Left ventricle myocardium inferior (tissue), 1 donor: ENCODE results near the gene VCL. TPM values are rescaled to one million over a fixed set of nuclear protein-coding genes. Genes with fewer than 3 reads are reported as not detected.
"Not testable (repeated sequence)": the region's sequence is repeated elsewhere in the genome, so short reads cannot be mapped to it uniquely, and the experiment has no call there.

Source experiments
- DNase-seq: peaks from one replicate; pipeline ENCODE4 v3.0.0-alpha.2; 2020
- H3K27ac ChIP-seq: fragments of 200-600 bp; replicated peaks from 2 replicates; pipeline ENCODE4 v1.8.0; 2021
- H3K27me3 ChIP-seq: fragments of 200-600 bp; 2 replicates; pipeline ENCODE4 v1.8.0; 2021; ENCODE audit warnings: low read depth
- H3K36me3 ChIP-seq: fragments of 200-600 bp; 2 replicates; pipeline ENCODE4 v1.8.0; 2021
- H3K4me1 ChIP-seq: fragments of 200-600 bp; 2 replicates; pipeline ENCODE4 v1.8.0; 2021
- H3K4me3 ChIP-seq: fragments of 200-600 bp; 2 replicates; pipeline ENCODE4 v1.8.0; 2021; ENCODE audit warnings: mild to moderate bottlenecking, moderate library complexity
- H3K9me3 ChIP-seq: fragments of 200-600 bp; replicated peaks from 2 replicates; pipeline ENCODE4 v1.8.0; 2021
- CTCF ChIP-seq: fragments of 200-600 bp; IDR thresholded peaks from 2 replicates; pipeline ENCODE4 v1.8.0; 2021; ENCODE audit warnings: antibody characterized with exemption, mild to moderate bottlenecking, borderline replicate concordance
- intact Hi-C: fragments of 100-400 bp; cut with micrococcal nuclease; formaldehyde crosslinking; loops from one replicate; pipeline ENCODE4 v1.11.0; 2022
- total RNA-seq: library from RNA; stranded (reverse); fragmentation: NEBNext Ultra II Directional; extraction: Animal tissue kit (Norgen Biotek cat#: 25700); gene quantifications from one replicate; pipeline ENCODE4 v1.2.1, GENCODE V29; 2021
- donor health status: DM: no; HTN: yes; CAD: no; lungs with severe emphysema.

Gene VCL
- total RNA-seq, 1 donor from 2014 or later: 227 TPM

- no peak for DNase-seq
- Histone ChIP-seq H3K36me3 (no peaks in the 10 kb centered on the region), H3K27me3 (no peaks in the 10 kb centered on the region), H3K4me1 (peaks cover 95% of the 10 kb centered on the region), H3K27ac (peak overlapping the region; percentile 85), H3K4me3 (peak overlapping the region; percentile 3), H3K9me3 (no peaks in the 10 kb centered on the region)
- no peak for TF ChIP-seq CTCF
- intact Hi-C loops: no loop called here
Observed at GRCh38 chr10:74055383-74056049, 57.6 kb downstream of the VCL start.

GRCh38 chr10:74056050-74056818, 58.3 kb downstream of the VCL start:
- no peak for DNase-seq

GRCh38 chr10:74058071-74058470, 60.2 kb downstream of the VCL start:
- peaks cover 85% of the 10 kb centered on the region for H3K4me1 ChIP-seq
- H3K36me3 ChIP-seq: peaks cover 9% of the 10 kb centered on the region
- peaks cover 5% of the 10 kb centered on the region for H3K9me3 ChIP-seq
- intact Hi-C loops: no loop called here
- H3K4me3 ChIP-seq: no peak overlapping the region
- H3K27ac ChIP-seq: peak overlapping the region; percentile 85
- TF ChIP-seq CTCF: no peak
- no peak for DNase-seq
- no peaks in the 10 kb centered on the region for H3K27me3 ChIP-seq

More at GRCh38 chr10:74056050-74056818, 58.3 kb downstream of the VCL start:
- H3K4me1 ChIP-seq: peaks cover 95% of the 10 kb centered on the region
- peak overlapping the region; percentile 3 for H3K4me3 ChIP-seq
- H3K9me3 ChIP-seq: no peaks in the 10 kb centered on the region
- intact Hi-C loops: no loop called here
- H3K27me3 ChIP-seq: no peaks in the 10 kb centered on the region
- H3K27ac ChIP-seq: peak overlapping the region; percentile 85
- H3K36me3 ChIP-seq: no peaks in the 10 kb centered on the region
- no peak for TF ChIP-seq CTCF

DNA sequence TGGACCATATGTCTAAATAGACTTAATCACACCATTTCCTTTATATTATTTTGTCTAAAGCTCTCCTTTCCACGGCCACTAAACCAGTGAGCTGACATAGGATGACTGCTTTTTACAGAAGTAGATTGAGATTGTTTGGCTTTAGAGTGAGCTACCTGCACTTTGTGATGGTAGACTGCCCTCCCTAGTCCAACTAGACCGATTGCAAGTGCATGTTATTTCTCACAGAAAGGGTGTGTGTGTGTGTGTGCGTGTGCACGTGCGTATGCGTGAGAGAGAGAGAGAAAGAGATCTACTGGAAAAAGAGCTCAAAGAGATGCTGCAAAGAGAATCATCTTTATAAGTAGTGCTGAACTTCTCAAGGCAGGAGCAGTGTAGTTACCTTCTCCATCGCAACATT, 60.7 kb downstream of the VCL start:
- peaks cover 15% of the 10 kb centered on the region for H3K36me3 ChIP-seq
- peaks cover 79% of the 10 kb centered on the region for H3K4me1 ChIP-seq
- H3K4me3 ChIP-seq: no peak overlapping the region
- peak overlapping the region; percentile 85 for H3K27ac ChIP-seq
- no peaks in the 10 kb centered on the region for H3K27me3 ChIP-seq
- peaks cover 11% of the 10 kb centered on the region for H3K9me3 ChIP-seq
- TF ChIP-seq CTCF: peak; percentile 9
- intact Hi-C loops: no loop called here
- no peak for DNase-seq

GRCh38 chr10:74061104-74061503, 63.2 kb downstream of the VCL start:
- Histone ChIP-seq H3K27me3 (no peaks in the 10 kb centered on the region), H3K9me3 (peaks cover 11% of the 10 kb centered on the region), H3K4me1 (peaks cover 55% of the 10 kb centered on the region), H3K36me3 (peaks cover 33% of the 10 kb centered on the region), H3K4me3 (no peak overlapping the region), H3K27ac (peak overlapping the region; percentile 85)
- no peak for DNase-seq
- intact Hi-C loops: no loop called here
- TF ChIP-seq CTCF: no peak

DNA sequence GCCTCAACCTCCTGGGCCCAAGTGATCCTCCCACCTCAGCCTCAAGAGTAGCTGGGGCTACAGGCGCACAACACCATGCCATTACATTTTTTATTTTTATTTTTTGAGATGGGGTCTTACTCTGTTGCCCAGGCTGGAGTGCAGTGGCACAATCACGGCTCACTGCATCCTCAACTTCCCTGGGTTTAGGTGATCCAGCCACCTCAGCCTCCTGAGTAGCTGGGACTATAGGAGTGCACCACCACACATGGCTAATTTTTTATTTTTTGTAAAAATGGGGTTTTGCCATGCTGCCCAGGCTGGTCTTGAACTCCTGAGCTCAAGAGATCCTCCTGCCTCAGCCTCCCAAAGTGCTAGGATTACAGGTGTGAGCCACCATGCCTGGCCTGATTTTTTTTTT, 64.1 kb downstream of the VCL start:
- H3K27me3 ChIP-seq, H3K4me3 ChIP-seq, intact Hi-C loops, DNase-seq: not testable (repeated sequence)
- Histone ChIP-seq H3K27ac (peak overlapping the region; percentile 85), H3K9me3 (peaks cover 11% of the 10 kb centered on the region), H3K36me3 (peaks cover 33% of the 10 kb centered on the region), H3K4me1 (peaks cover 52% of the 10 kb centered on the region)
